H9 (cell line): ENCODE results near the gene FARSB. TPM values are rescaled to one million over a fixed set of nuclear protein-coding genes. Genes with fewer than 3 reads are reported as not detected.

Experiments used
- DNase-seq: peaks from one replicate; pipeline ENCODE4 v3.0.0-alpha.2; 2017
- H2AFZ ChIP-seq: one replicate; pipeline ENCODE4 v1.6.1; 2013; ENCODE audit warnings: mild to moderate bottlenecking, low read length, control low read depth, moderate library complexity
- H2AK5ac ChIP-seq: 2 replicates; pipeline ENCODE4 v1.6.1; 2013; ENCODE audit warnings: low read length, control low read depth, mixed read lengths; ENCODE audit not compliant: insufficient read length
- H2BK120ac ChIP-seq: one replicate; pipeline ENCODE4 v1.6.1; 2013; ENCODE audit warnings: low read depth, mild to moderate bottlenecking, low read length, control low read depth, inconsistent platforms; ENCODE audit not compliant: poor library complexity, severe bottlenecking
- H2BK12ac ChIP-seq: 2 replicates; pipeline ENCODE4 v1.6.1; 2013; ENCODE audit warnings: low read length, control low read depth, mixed read lengths, low read depth; ENCODE audit not compliant: insufficient read length
- H2BK15ac ChIP-seq: 2 replicates; pipeline ENCODE4 v1.6.1; 2013; ENCODE audit warnings: low read depth, low read length, control low read depth
- H2BK20ac ChIP-seq: one replicate; pipeline ENCODE4 v1.6.1; 2013; ENCODE audit warnings: low read depth, mild to moderate bottlenecking, low read length, control low read depth, inconsistent platforms; ENCODE audit not compliant: poor library complexity, severe bottlenecking
- H2BK5ac ChIP-seq: 2 replicates; pipeline ENCODE4 v1.6.1; 2013; ENCODE audit warnings: low read length, control low read depth, mixed read lengths; ENCODE audit not compliant: insufficient read length
- H3K14ac ChIP-seq: 2 replicates; pipeline ENCODE4 v1.6.1; 2013; ENCODE audit warnings: low read length, control low read depth; ENCODE audit not compliant: insufficient read depth
- H3K18ac ChIP-seq: 2 replicates; pipeline ENCODE4 v1.6.1; 2013; ENCODE audit warnings: low read depth, mild to moderate bottlenecking, mixed read lengths, low read length, control low read depth; ENCODE audit not compliant: insufficient read length
- H3K23ac ChIP-seq: 2 replicates; pipeline ENCODE4 v1.6.1; 2013; ENCODE audit warnings: low read length, control low read depth, mixed read lengths, low read depth; ENCODE audit not compliant: insufficient read length
- H3K23me2 ChIP-seq: 2 replicates; pipeline ENCODE4 v1.6.1; 2013; ENCODE audit warnings: low read depth, mild to moderate bottlenecking, mixed read lengths, low read length, control low read depth; ENCODE audit not compliant: insufficient read length, poor library complexity, severe bottlenecking
- H3K27ac ChIP-seq: 2 replicates; pipeline ENCODE4 v1.5.1; 2013; ENCODE audit warnings: low read length, control low read depth, mixed read lengths, low read depth; ENCODE audit not compliant: insufficient read length
- H3K27me3 ChIP-seq: 2 replicates; pipeline ENCODE4 v1.6.1; 2013; ENCODE audit warnings: low read length, control low read depth, inconsistent platforms; ENCODE audit not compliant: insufficient read depth
- H3K4ac ChIP-seq: 2 replicates; pipeline ENCODE4 v1.6.1; 2013; ENCODE audit warnings: low read depth, mild to moderate bottlenecking, control low read depth, inconsistent platforms, low read length, moderate library complexity
- H3K4me1 ChIP-seq: 2 replicates; pipeline ENCODE4 v1.6.1; 2013; ENCODE audit warnings: low read length, control low read depth, inconsistent platforms; ENCODE audit not compliant: insufficient read depth
- H3K4me2 ChIP-seq: 2 replicates; pipeline ENCODE4 v1.6.1; 2013; ENCODE audit warnings: low read length, control low read depth, mixed read lengths; ENCODE audit not compliant: insufficient read length, insufficient read depth
- H3K56ac ChIP-seq: 2 replicates; pipeline ENCODE4 v1.6.1; 2013; ENCODE audit warnings: low read depth, mild to moderate bottlenecking, mixed read lengths, low read length, control low read depth; ENCODE audit not compliant: insufficient read length
- H3K79me1 ChIP-seq: 2 replicates; pipeline ENCODE4 v1.6.1; 2013; ENCODE audit warnings: low read depth, mild to moderate bottlenecking, moderate library complexity, low read length, control low read depth, inconsistent platforms; ENCODE audit not compliant: insufficient read depth, poor library complexity, severe bottlenecking
- H3K79me2 ChIP-seq: 2 replicates; pipeline ENCODE4 v1.6.1; 2013; ENCODE audit warnings: low read length, control low read depth, inconsistent platforms; ENCODE audit not compliant: insufficient read depth
- H3K9ac ChIP-seq: 2 replicates; pipeline ENCODE4 v1.6.1; 2013; ENCODE audit warnings: low read length, control low read depth, mixed read lengths; ENCODE audit not compliant: insufficient read length; ENCODE audit errors: extremely low read depth
- H3K9me3 ChIP-seq: one replicate; pipeline ENCODE4 v1.6.1; 2013; ENCODE audit warnings: low read depth, low read length, inconsistent platforms; ENCODE audit not compliant: control insufficient read depth
- H3T11ph ChIP-seq: one replicate; pipeline ENCODE4 v1.6.1; 2013; ENCODE audit warnings: mild to moderate bottlenecking, low read length, control low read depth, inconsistent platforms
- H4K20me1 ChIP-seq: one replicate; pipeline ENCODE4 v1.6.1; 2013; ENCODE audit not compliant: control insufficient read depth, insufficient read length, insufficient read depth
- H4K5ac ChIP-seq: 2 replicates; pipeline ENCODE4 v1.6.1; 2013; ENCODE audit warnings: low read depth, mild to moderate bottlenecking, mixed read lengths, low read length, control low read depth; ENCODE audit not compliant: insufficient read length
- H4K8ac ChIP-seq: replicated peaks from 2 replicates; pipeline ENCODE4 v1.6.1; 2013; ENCODE audit warnings: low read length, control low read depth, mixed read lengths, low read depth; ENCODE audit not compliant: insufficient read length
- H4K91ac ChIP-seq: 2 replicates; pipeline ENCODE4 v1.6.1; 2013; ENCODE audit warnings: low read depth, mild to moderate bottlenecking, moderate library complexity, mixed read lengths, low read length, control low read depth; ENCODE audit not compliant: insufficient read length
- H3K27ac Mint-ChIP-seq, 3 experiments: 2 replicates in 2 of 3; 3 replicates in 1 of 3; pipeline ENCODE4 v1.8.0; 2020 to 2021; ENCODE audit warnings: mixed read lengths in 3 of 3, mild to moderate bottlenecking in 1 of 3, moderate library complexity in 1 of 3
- H3K27me3 Mint-ChIP-seq: 2 replicates; pipeline ENCODE4 v1.8.0; 2021; ENCODE audit warnings: low read depth, mild to moderate bottlenecking, moderate library complexity, mixed read lengths
- H3K36me3 Mint-ChIP-seq, 3 experiments: 2 replicates in 2 of 3; 3 replicates in 1 of 3; pipeline ENCODE4 v1.8.0; 2020 to 2021; ENCODE audit warnings: low read depth in 3 of 3, mixed read lengths in 3 of 3; ENCODE audit not compliant: insufficient read depth in 1 of 3
- H3K4me1 Mint-ChIP-seq, 2 experiments: 2 replicates each; pipeline ENCODE4 v1.8.0; 2020; ENCODE audit warnings: mixed read lengths in 2 of 2
- H3K4me3 Mint-ChIP-seq, 2 experiments: 2 replicates in 1 of 2; 3 replicates in 1 of 2; pipeline ENCODE4 v1.8.0; 2020 to 2021; ENCODE audit warnings: mild to moderate bottlenecking in 2 of 2, mixed read lengths in 2 of 2, moderate library complexity in 1 of 2
- H3K9me3 Mint-ChIP-seq, 2 experiments: 2 replicates in 1 of 2; 3 replicates in 1 of 2; pipeline ENCODE4 v1.8.0; 2020; ENCODE audit warnings: mild to moderate bottlenecking in 2 of 2, mixed read lengths in 2 of 2, moderate library complexity in 1 of 2
- WGBS: extraction: QIAGEN DNeasy Blood & Tissue Kit; methylation state at CpG from one replicate; pipeline ENCODE4 v1.1.7; 2013; ENCODE audit warnings: missing lambda C conversion rate, low lambda C conversion rate, mixed read lengths; ENCODE audit not compliant: insufficient read length; ENCODE audit errors: extremely low coverage; 5-methylcytosine and 5-hydroxymethylcytosine counted together
- total RNA-seq: library from RNA; stranded (reverse); gene quantifications from 2 replicates; pipeline ENCODE4 v1.2.1, GENCODE V29; 2021
- TF ChIP-seq, protein P1 (sequence below): fragments of 200-600 bp; sonication (generic); conservative IDR thresholded peaks from 3 replicates; pipeline ENCODE4 v1.8.0; 2021; ENCODE audit warnings: antibody characterized with exemption, mild to moderate bottlenecking

FARSB gene
- total RNA-seq, 1 experiment from 2014 or later, result 32.1 TPM

DNA sequence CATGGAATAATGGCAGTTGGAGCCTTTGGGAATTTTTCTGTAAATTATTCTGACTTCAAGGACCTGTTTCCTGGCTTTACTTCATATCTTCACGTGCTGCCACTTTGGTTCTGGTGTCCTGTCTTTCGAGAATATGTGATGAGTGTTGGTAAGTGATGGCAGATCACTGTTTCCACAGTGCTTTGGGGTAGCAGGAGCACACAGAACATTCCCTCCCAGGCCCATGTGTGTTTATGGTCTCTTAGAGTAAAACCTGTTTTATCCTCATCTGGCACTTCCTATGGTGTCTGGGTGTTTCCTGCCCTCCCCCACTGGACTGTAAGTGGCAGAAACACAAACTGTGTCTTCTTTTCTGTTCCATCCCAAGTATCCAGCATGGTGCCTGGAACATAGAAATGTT, 33.4 kb upstream of the FARSB start:
- H3K27me3 ChIP-seq, result no peaks in the 10 kb centered on the region
- no peak overlapping the region for H3K23ac ChIP-seq
- no peaks in the 10 kb centered on the region for H4K20me1 ChIP-seq
- H3K14ac ChIP-seq, result no peak overlapping the region
- Mint-ChIP-seq H3K36me3 (peaks cover 3 to 5% (median 3%) of the 10 kb centered on the region in 3 experiments; a peak in 3 of 7 replicates), H3K9me3 (peaks cover 4 to 5% of the 10 kb centered on the region in 2 experiments), H3K4me1 (no peaks in the 10 kb centered on the region), H3K4me3 (no peak overlapping the region), H3K27ac (no peak overlapping the region), H3K27me3 (no peaks in the 10 kb centered on the region; the same call in 1 of the 2 replicates)
- WGBS, result no CpG with 5 or more reads among the region's 2 CpGs
- H4K91ac ChIP-seq, result no peak overlapping the region
- H4K5ac ChIP-seq, result no peak overlapping the region
- H4K8ac ChIP-seq, result no peak overlapping the region
- H2BK15ac ChIP-seq, result no peak overlapping the region
- H3K9ac ChIP-seq, result no peak overlapping the region
- H3T11ph ChIP-seq, result no peak overlapping the region
- H2BK120ac ChIP-seq, result no peak overlapping the region
- no peak overlapping the region for H2AK5ac ChIP-seq
- no peak overlapping the region for H2AFZ ChIP-seq
- no peaks in the 10 kb centered on the region for H3K4me1 ChIP-seq
- TF ChIP-seq, protein P1, sequence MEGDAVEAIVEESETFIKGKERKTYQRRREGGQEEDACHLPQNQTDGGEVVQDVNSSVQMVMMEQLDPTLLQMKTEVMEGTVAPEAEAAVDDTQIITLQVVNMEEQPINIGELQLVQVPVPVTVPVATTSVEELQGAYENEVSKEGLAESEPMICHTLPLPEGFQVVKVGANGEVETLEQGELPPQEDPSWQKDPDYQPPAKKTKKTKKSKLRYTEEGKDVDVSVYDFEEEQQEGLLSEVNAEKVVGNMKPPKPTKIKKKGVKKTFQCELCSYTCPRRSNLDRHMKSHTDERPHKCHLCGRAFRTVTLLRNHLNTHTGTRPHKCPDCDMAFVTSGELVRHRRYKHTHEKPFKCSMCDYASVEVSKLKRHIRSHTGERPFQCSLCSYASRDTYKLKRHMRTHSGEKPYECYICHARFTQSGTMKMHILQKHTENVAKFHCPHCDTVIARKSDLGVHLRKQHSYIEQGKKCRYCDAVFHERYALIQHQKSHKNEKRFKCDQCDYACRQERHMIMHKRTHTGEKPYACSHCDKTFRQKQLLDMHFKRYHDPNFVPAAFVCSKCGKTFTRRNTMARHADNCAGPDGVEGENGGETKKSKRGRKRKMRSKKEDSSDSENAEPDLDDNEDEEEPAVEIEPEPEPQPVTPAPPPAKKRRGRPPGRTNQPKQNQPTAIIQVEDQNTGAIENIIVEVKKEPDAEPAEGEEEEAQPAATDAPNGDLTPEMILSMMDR, result no peak
- no peak overlapping the region for H3K4me2 ChIP-seq
- DNase-seq, result no peak
- H3K4ac ChIP-seq, result no peak overlapping the region
- H2BK20ac ChIP-seq, result no peak overlapping the region
- no peak overlapping the region for H2BK5ac ChIP-seq
- no peaks in the 10 kb centered on the region for H3K23me2 ChIP-seq
- no peak overlapping the region for H3K27ac ChIP-seq
- H3K79me1 ChIP-seq, result no peaks in the 10 kb centered on the region
- no peak overlapping the region for H2BK12ac ChIP-seq
- no peak overlapping the region for H3K56ac ChIP-seq
- H3K79me2 ChIP-seq, result no peaks in the 10 kb centered on the region
- no peak overlapping the region for H3K18ac ChIP-seq
- H3K9me3 ChIP-seq, result no peaks in the 10 kb centered on the region
